SK-N-MC (cell line): ENCODE results near the gene SNAI3.

ENCODE experiments used
- EZH2 ChIP-seq: fragments of 200-600 bp; sonication (generic); IDR thresholded peaks from one replicate; pipeline ENCODE4 v1.6.1; 2017; ENCODE audit warnings: antibody characterized with exemption
- FOXP2 ChIP-seq: optimal IDR thresholded peaks from 2 replicates; pipeline ENCODE3; 2011; ENCODE audit warnings: mild to moderate bottlenecking, moderate library complexity; ENCODE audit not compliant: insufficient read depth; ENCODE audit errors: extremely low read length, control extremely low read depth
- POLR2AphosphoS5 ChIP-seq: IDR thresholded peaks from 2 replicates; pipeline ENCODE4 v1.6.1; 2012; ENCODE audit warnings: mild to moderate bottlenecking, low read depth, low read length, borderline replicate concordance

- TF ChIP-seq EZH2 (no peak), POLR2AphosphoS5 (no peak), FOXP2 (no peak)
These were observed 29.9 kb upstream of the SNAI3 start for GRCh38 chr16:88716201-88716600.
